Caco-2 (cell line): ENCODE data around the gene TMEM190. TPM values are rescaled to one million over a fixed set of nuclear protein-coding genes. Genes with fewer than 3 reads are reported as not detected.

Source experiments
- BruUV-seq: library from RNA; stranded (reverse); fragments of 400-500 nt; replicated peaks from 2 replicates; lab custom pipeline; 2021; lab: Mats Ljungman, UMichigan
- CTCF ChIA-PET: fragments of 300-600 bp; sonication (Branson Sonifier 250); formaldehyde crosslinking; loops from one replicate; lab custom pipeline; 2022; ENCODE audit warnings: antibody characterized with exemption; lab: Charles Lee
- POLR2A ChIA-PET: fragments of 300-600 bp; sonication (Branson Sonifier 250); formaldehyde crosslinking; loops from one replicate; lab custom pipeline; 2022; ENCODE audit warnings: antibody characterized with exemption; lab: Charles Lee
- DNase-seq, 2 experiments: peaks; one replicate each; pipeline versions ENCODE4 v3.0.0 to v3.0.0-alpha.2; 2020 to 2022
- H3K27me3 ChIP-seq: replicated peaks from 2 replicates; pipeline ENCODE4 v1.6.0; 2011; ENCODE audit warnings: low read length; ENCODE audit not compliant: control insufficient read depth, insufficient read depth
- H3K36me3 ChIP-seq: 2 replicates; pipeline ENCODE4 v1.5.1; 2011; ENCODE audit warnings: low read length; ENCODE audit not compliant: control insufficient read depth, insufficient read depth
- H3K4me1 ChIP-seq: fragments of 250-450 bp; sonication (Bioruptor Pico); 2 replicates; pipeline ENCODE4 v1.5.1; 2020; ENCODE audit warnings: mild to moderate bottlenecking
- H3K4me3 ChIP-seq: 2 replicates; pipeline ENCODE4 v1.5.1; 2011; ENCODE audit warnings: low read depth, mild to moderate bottlenecking, control low read depth, low read length
- H3K9me3 ChIP-seq: fragments of 250-450 bp; sonication (Bioruptor Pico); 2 replicates; pipeline ENCODE4 v1.5.1; 2020; ENCODE audit warnings: mild to moderate bottlenecking, moderate library complexity
- H3K27ac Mint-ChIP-seq: one replicate; pipeline ENCODE4 v1.8.0; 2022; ENCODE audit warnings: mixed read lengths; ENCODE audit not compliant: unreplicated experiment
- H3K27me3 Mint-ChIP-seq: one replicate; pipeline ENCODE4 v1.8.0; 2022; ENCODE audit warnings: mixed read lengths; ENCODE audit not compliant: insufficient read depth, unreplicated experiment
- H3K36me3 Mint-ChIP-seq: one replicate; pipeline ENCODE4 v1.8.0; 2022; ENCODE audit warnings: mild to moderate bottlenecking, mixed read lengths; ENCODE audit not compliant: insufficient read depth, unreplicated experiment
- H3K4me1 Mint-ChIP-seq: one replicate; pipeline ENCODE4 v1.8.0; 2022; ENCODE audit warnings: low read depth, mixed read lengths; ENCODE audit not compliant: unreplicated experiment
- H3K4me3 Mint-ChIP-seq: one replicate; pipeline ENCODE4 v1.8.0; 2022; ENCODE audit warnings: mild to moderate bottlenecking, moderate library complexity, mixed read lengths; ENCODE audit not compliant: unreplicated experiment
- H3K9me3 Mint-ChIP-seq: one replicate; pipeline ENCODE4 v1.8.0; 2022; ENCODE audit warnings: mixed read lengths; ENCODE audit not compliant: unreplicated experiment
- CTCF ChIP-seq, 2 experiments: fragments of 200-600 bp in 1 of 2; IDR thresholded peaks; 1 replicate in 1 of 2; 2 replicates in 1 of 2; pipeline versions ENCODE4 v1.5.1 to v1.8.0; 2011 to 2022; ENCODE audit warnings: antibody characterized with exemption in 1 of 2, control low read depth in 1 of 2, inconsistent platforms in 1 of 2, low read depth in 1 of 2, low read length in 1 of 2, mild to moderate bottlenecking in 1 of 2, moderate library complexity in 1 of 2; ENCODE audit not compliant: insufficient read depth in 1 of 2, severe bottlenecking in 1 of 2, unreplicated experiment in 1 of 2
- intact Hi-C: fragments of 100-400 bp; cut with micrococcal nuclease; formaldehyde crosslinking; loops from one replicate; pipeline ENCODE4 v1.10.0; 2022; ENCODE audit not compliant: unreplicated experiment
- total RNA-seq: library from RNA; stranded (reverse); gene quantifications from 2 replicates; pipeline ENCODE4 v1.2.3, GENCODE V29; 2022

TMEM190 gene
- total RNA-seq, 1 experiment from 2014 or later: not detected

GRCh38 chr19:55352549-55353145, 24.0 kb upstream of the TMEM190 start:
- no peaks in the 10 kb centered on the region for H3K9me3 Mint-ChIP-seq
- no peak for TF ChIP-seq CTCF (IDR thresholded peaks at IDR 0.05; ENCODE audit: insufficient read depth in 1 of 2, low read depth in 1 of 2, low read length in 1 of 2, severe bottlenecking in 1 of 2, unreplicated experiment in 1 of 2)
- Histone ChIP-seq H3K4me1 (peaks cover 19% of the 10 kb centered on the region), H3K9me3 (no peaks in the 10 kb centered on the region), H3K36me3 (no peaks in the 10 kb centered on the region), H3K4me3 (no peak overlapping the region), H3K27me3 (peaks cover 5% of the 10 kb centered on the region)
- peak overlapping the region; percentile 10 for H3K27ac Mint-ChIP-seq
- peaks cover 9% of the 10 kb centered on the region for H3K4me1 Mint-ChIP-seq
- ChIA-PET POLR2A (interaction anchor here (1.5 kb wide), 1 partner anchor 13 kb away, joined by 6 read pairs; the partner anchor contains the start of gene KMT5C), CTCF (interaction anchor here (1.1 kb wide), 1 partner anchor 13 kb away, joined by 3 read pairs; the partner anchor contains the start of gene KMT5C)
- H3K4me3 Mint-ChIP-seq: peak overlapping the region; percentile 80
- peaks cover 13% of the 10 kb centered on the region for H3K36me3 Mint-ChIP-seq
- peak in 1 of 2 experiments; percentile 49 for DNase-seq
- intact Hi-C loops: no loop called here
- BruUV-seq: no TSS peak
- peaks cover 15% of the 10 kb centered on the region for H3K27me3 Mint-ChIP-seq

GRCh38 chr19:55353356-55353802, 23.2 kb upstream of the TMEM190 start:
- H3K4me3 Mint-ChIP-seq: peak overlapping the region; percentile 80
- Histone ChIP-seq H3K4me1 (peaks cover 19% of the 10 kb centered on the region), H3K9me3 (no peaks in the 10 kb centered on the region), H3K27me3 (peaks cover 5% of the 10 kb centered on the region), H3K4me3 (peak overlapping the region; percentile 64), H3K36me3 (no peaks in the 10 kb centered on the region)
- H3K27ac Mint-ChIP-seq: no peak overlapping the region
- peaks cover 9% of the 10 kb centered on the region for H3K4me1 Mint-ChIP-seq
- peaks cover 13% of the 10 kb centered on the region for H3K36me3 Mint-ChIP-seq
- H3K27me3 Mint-ChIP-seq: peaks cover 15% of the 10 kb centered on the region
- ChIA-PET POLR2A (interaction anchor here (1.5 kb wide), 1 partner anchor 14 kb away, joined by 6 read pairs; the partner anchor contains the start of gene KMT5C), CTCF (interaction anchor here (0.6 to 1.1 kb wide), 2 partner anchors 14 to 53 kb away, joined by 3 read pairs; partner anchors contain the start of gene KMT5C)
- intact Hi-C loops: no loop called here
- DNase-seq: peak in 1 of 2 experiments; percentile 31
- H3K9me3 Mint-ChIP-seq: no peaks in the 10 kb centered on the region
- no TSS peak for BruUV-seq
- TF ChIP-seq CTCF (IDR thresholded peaks at IDR 0.05; ENCODE audit: insufficient read depth in 1 of 2, low read depth in 1 of 2, low read length in 1 of 2, severe bottlenecking in 1 of 2, unreplicated experiment in 1 of 2): no peak

GRCh38 chr19:55353803-55354697, 22.6 kb upstream of the TMEM190 start:
- Mint-ChIP-seq H3K27ac (no peak overlapping the region), H3K36me3 (peaks cover 13% of the 10 kb centered on the region), H3K27me3 (peaks cover 15% of the 10 kb centered on the region), H3K4me3 (peak overlapping the region; percentile 80), H3K4me1 (peaks cover 9% of the 10 kb centered on the region), H3K9me3 (no peaks in the 10 kb centered on the region)
- Histone ChIP-seq H3K27me3 (peaks cover 5% of the 10 kb centered on the region), H3K36me3 (no peaks in the 10 kb centered on the region), H3K4me1 (peaks cover 19% of the 10 kb centered on the region), H3K4me3 (peak overlapping the region; percentile 64), H3K9me3 (no peaks in the 10 kb centered on the region)
- intact Hi-C loops: loop anchor here (1.0 kb wide), 1 partner anchor 15 kb away; the partner anchor contains the start of gene KMT5C
- DNase-seq: peak; percentile 74 to 82
- ChIA-PET POLR2A (interaction anchor here (1.5 kb wide), 1 partner anchor 15 kb away, joined by 6 read pairs; the partner anchor contains the start of gene KMT5C), CTCF (interaction anchor here (0.6 kb wide), 1 partner anchor 53 kb away, joined by 3 read pairs; no protein-coding TSS in a partner anchor)
- no TSS peak for BruUV-seq
- no peak for TF ChIP-seq CTCF (IDR thresholded peaks at IDR 0.05; ENCODE audit: insufficient read depth in 1 of 2, low read depth in 1 of 2, low read length in 1 of 2, severe bottlenecking in 1 of 2, unreplicated experiment in 1 of 2)
